H9 (cell line): ENCODE results near the gene SERF2. TPM values are rescaled to one million over a fixed set of nuclear protein-coding genes. Genes with fewer than 3 reads are reported as not detected.

Source experiments
- DNase-seq: peaks from one replicate; pipeline ENCODE4 v3.0.0-alpha.2; 2017
- H2AFZ ChIP-seq: one replicate; pipeline ENCODE4 v1.6.1; 2013; ENCODE audit warnings: mild to moderate bottlenecking, low read length, control low read depth, moderate library complexity
- H2AK5ac ChIP-seq: 2 replicates; pipeline ENCODE4 v1.6.1; 2013; ENCODE audit warnings: low read length, control low read depth, mixed read lengths; ENCODE audit not compliant: insufficient read length
- H2BK120ac ChIP-seq: one replicate; pipeline ENCODE4 v1.6.1; 2013; ENCODE audit warnings: low read depth, mild to moderate bottlenecking, low read length, control low read depth, inconsistent platforms; ENCODE audit not compliant: poor library complexity, severe bottlenecking
- H2BK12ac ChIP-seq: 2 replicates; pipeline ENCODE4 v1.6.1; 2013; ENCODE audit warnings: low read length, control low read depth, mixed read lengths, low read depth; ENCODE audit not compliant: insufficient read length
- H2BK15ac ChIP-seq: 2 replicates; pipeline ENCODE4 v1.6.1; 2013; ENCODE audit warnings: low read depth, low read length, control low read depth
- H2BK20ac ChIP-seq: one replicate; pipeline ENCODE4 v1.6.1; 2013; ENCODE audit warnings: low read depth, mild to moderate bottlenecking, low read length, control low read depth, inconsistent platforms; ENCODE audit not compliant: poor library complexity, severe bottlenecking
- H2BK5ac ChIP-seq: 2 replicates; pipeline ENCODE4 v1.6.1; 2013; ENCODE audit warnings: low read length, control low read depth, mixed read lengths; ENCODE audit not compliant: insufficient read length
- H3K14ac ChIP-seq: 2 replicates; pipeline ENCODE4 v1.6.1; 2013; ENCODE audit warnings: low read length, control low read depth; ENCODE audit not compliant: insufficient read depth
- H3K18ac ChIP-seq: 2 replicates; pipeline ENCODE4 v1.6.1; 2013; ENCODE audit warnings: low read depth, mild to moderate bottlenecking, mixed read lengths, low read length, control low read depth; ENCODE audit not compliant: insufficient read length
- H3K23ac ChIP-seq: 2 replicates; pipeline ENCODE4 v1.6.1; 2013; ENCODE audit warnings: low read length, control low read depth, mixed read lengths, low read depth; ENCODE audit not compliant: insufficient read length
- H3K23me2 ChIP-seq: 2 replicates; pipeline ENCODE4 v1.6.1; 2013; ENCODE audit warnings: low read depth, mild to moderate bottlenecking, mixed read lengths, low read length, control low read depth; ENCODE audit not compliant: insufficient read length, poor library complexity, severe bottlenecking
- H3K27ac ChIP-seq: 2 replicates; pipeline ENCODE4 v1.5.1; 2013; ENCODE audit warnings: low read length, control low read depth, mixed read lengths, low read depth; ENCODE audit not compliant: insufficient read length
- H3K27me3 ChIP-seq: 2 replicates; pipeline ENCODE4 v1.6.1; 2013; ENCODE audit warnings: low read length, control low read depth, inconsistent platforms; ENCODE audit not compliant: insufficient read depth
- H3K4ac ChIP-seq: 2 replicates; pipeline ENCODE4 v1.6.1; 2013; ENCODE audit warnings: low read depth, mild to moderate bottlenecking, control low read depth, inconsistent platforms, low read length, moderate library complexity
- H3K4me1 ChIP-seq: 2 replicates; pipeline ENCODE4 v1.6.1; 2013; ENCODE audit warnings: low read length, control low read depth, inconsistent platforms; ENCODE audit not compliant: insufficient read depth
- H3K4me2 ChIP-seq: 2 replicates; pipeline ENCODE4 v1.6.1; 2013; ENCODE audit warnings: low read length, control low read depth, mixed read lengths; ENCODE audit not compliant: insufficient read length, insufficient read depth
- H3K56ac ChIP-seq: 2 replicates; pipeline ENCODE4 v1.6.1; 2013; ENCODE audit warnings: low read depth, mild to moderate bottlenecking, mixed read lengths, low read length, control low read depth; ENCODE audit not compliant: insufficient read length
- H3K79me1 ChIP-seq: 2 replicates; pipeline ENCODE4 v1.6.1; 2013; ENCODE audit warnings: low read depth, mild to moderate bottlenecking, moderate library complexity, low read length, control low read depth, inconsistent platforms; ENCODE audit not compliant: insufficient read depth, poor library complexity, severe bottlenecking
- H3K79me2 ChIP-seq: 2 replicates; pipeline ENCODE4 v1.6.1; 2013; ENCODE audit warnings: low read length, control low read depth, inconsistent platforms; ENCODE audit not compliant: insufficient read depth
- H3K9ac ChIP-seq: 2 replicates; pipeline ENCODE4 v1.6.1; 2013; ENCODE audit warnings: low read length, control low read depth, mixed read lengths; ENCODE audit not compliant: insufficient read length; ENCODE audit errors: extremely low read depth
- H3K9me3 ChIP-seq: one replicate; pipeline ENCODE4 v1.6.1; 2013; ENCODE audit warnings: low read depth, low read length, inconsistent platforms; ENCODE audit not compliant: control insufficient read depth
- H3T11ph ChIP-seq: one replicate; pipeline ENCODE4 v1.6.1; 2013; ENCODE audit warnings: mild to moderate bottlenecking, low read length, control low read depth, inconsistent platforms
- H4K20me1 ChIP-seq: one replicate; pipeline ENCODE4 v1.6.1; 2013; ENCODE audit not compliant: control insufficient read depth, insufficient read length, insufficient read depth
- H4K5ac ChIP-seq: 2 replicates; pipeline ENCODE4 v1.6.1; 2013; ENCODE audit warnings: low read depth, mild to moderate bottlenecking, mixed read lengths, low read length, control low read depth; ENCODE audit not compliant: insufficient read length
- H4K8ac ChIP-seq: replicated peaks from 2 replicates; pipeline ENCODE4 v1.6.1; 2013; ENCODE audit warnings: low read length, control low read depth, mixed read lengths, low read depth; ENCODE audit not compliant: insufficient read length
- H4K91ac ChIP-seq: 2 replicates; pipeline ENCODE4 v1.6.1; 2013; ENCODE audit warnings: low read depth, mild to moderate bottlenecking, moderate library complexity, mixed read lengths, low read length, control low read depth; ENCODE audit not compliant: insufficient read length
- H3K27ac Mint-ChIP-seq, 3 experiments: 2 replicates in 2 of 3; 3 replicates in 1 of 3; pipeline ENCODE4 v1.8.0; 2020 to 2021; ENCODE audit warnings: mixed read lengths in 3 of 3, mild to moderate bottlenecking in 1 of 3, moderate library complexity in 1 of 3
- H3K27me3 Mint-ChIP-seq: 2 replicates; pipeline ENCODE4 v1.8.0; 2021; ENCODE audit warnings: low read depth, mild to moderate bottlenecking, moderate library complexity, mixed read lengths
- H3K36me3 Mint-ChIP-seq, 3 experiments: 2 replicates in 2 of 3; 3 replicates in 1 of 3; pipeline ENCODE4 v1.8.0; 2020 to 2021; ENCODE audit warnings: low read depth in 3 of 3, mixed read lengths in 3 of 3; ENCODE audit not compliant: insufficient read depth in 1 of 3
- H3K4me1 Mint-ChIP-seq, 2 experiments: 2 replicates each; pipeline ENCODE4 v1.8.0; 2020; ENCODE audit warnings: mixed read lengths in 2 of 2
- H3K4me3 Mint-ChIP-seq, 2 experiments: 2 replicates in 1 of 2; 3 replicates in 1 of 2; pipeline ENCODE4 v1.8.0; 2020 to 2021; ENCODE audit warnings: mild to moderate bottlenecking in 2 of 2, mixed read lengths in 2 of 2, moderate library complexity in 1 of 2
- H3K9me3 Mint-ChIP-seq, 2 experiments: 2 replicates in 1 of 2; 3 replicates in 1 of 2; pipeline ENCODE4 v1.8.0; 2020; ENCODE audit warnings: mild to moderate bottlenecking in 2 of 2, mixed read lengths in 2 of 2, moderate library complexity in 1 of 2
- WGBS: extraction: QIAGEN DNeasy Blood & Tissue Kit; methylation state at CpG from one replicate; pipeline ENCODE4 v1.1.7; 2013; ENCODE audit warnings: missing lambda C conversion rate, low lambda C conversion rate, mixed read lengths; ENCODE audit not compliant: insufficient read length; ENCODE audit errors: extremely low coverage; 5-methylcytosine and 5-hydroxymethylcytosine counted together
- total RNA-seq: library from RNA; stranded (reverse); gene quantifications from 2 replicates; pipeline ENCODE4 v1.2.1, GENCODE V29; 2021
- TF ChIP-seq, protein P1 (sequence below): fragments of 200-600 bp; sonication (generic); conservative IDR thresholded peaks from 3 replicates; pipeline ENCODE4 v1.8.0; 2021; ENCODE audit warnings: antibody characterized with exemption, mild to moderate bottlenecking

Gene SERF2
- total RNA-seq, 1 experiment from 2014 or later: 819 TPM

DNA sequence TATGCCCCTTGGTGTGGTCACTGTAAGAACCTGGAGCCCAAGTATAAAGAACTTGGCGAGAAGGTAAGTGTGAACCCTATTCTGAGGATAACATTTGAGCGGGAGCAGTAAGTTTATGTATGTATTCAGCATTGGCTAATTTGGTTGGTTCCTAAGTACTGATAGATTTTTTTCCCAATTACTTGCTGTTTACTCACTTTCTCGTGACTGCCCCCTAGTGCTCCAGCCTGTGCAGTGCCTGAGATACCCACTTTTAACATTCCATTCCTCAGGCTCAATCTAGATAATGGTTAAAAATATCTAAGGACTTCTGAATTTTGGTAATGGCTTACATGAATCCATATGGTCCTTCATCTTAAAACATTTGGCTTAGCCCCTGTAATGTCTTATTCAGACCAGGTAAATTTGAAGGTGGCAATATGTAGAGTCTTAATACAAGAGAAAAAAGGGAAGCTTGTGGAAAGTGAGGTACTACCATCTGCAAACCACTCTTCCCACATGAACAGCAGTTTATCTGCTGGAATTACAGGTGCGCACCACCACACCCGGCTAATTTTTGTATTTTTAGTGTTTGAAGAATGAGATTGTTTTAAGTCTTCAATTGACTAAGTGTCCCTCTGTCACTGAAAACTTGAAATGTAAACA lies 22.4 kb upstream of the SERF2 start:
- H4K8ac ChIP-seq: no peak overlapping the region
- no peaks in the 10 kb centered on the region for H4K20me1 ChIP-seq
- Mint-ChIP-seq H3K27me3 (no peaks in the 10 kb centered on the region; the same call in 1 of the 2 replicates), H3K36me3 (peaks cover 54 to 97% (median 80%) of the 10 kb centered on the region in 3 experiments; a peak in 6 of 7 replicates), H3K27ac (0 out of 7 replicates have a peak overlapping the region, but pooled peaks of 1 of the 3 experiments have one; percentile 18), H3K9me3 (no peaks in the 10 kb centered on the region), H3K4me1 (peaks cover under 1% of the 10 kb centered on the region in 2 experiments; a peak in 3 of 4 replicates), H3K4me3 (no peak overlapping the region)
- H3K79me1 ChIP-seq: no peaks in the 10 kb centered on the region
- H4K5ac ChIP-seq: no peak overlapping the region
- no peaks in the 10 kb centered on the region for H3K27me3 ChIP-seq
- H2AFZ ChIP-seq: no peak overlapping the region
- no peaks in the 10 kb centered on the region for H3K79me2 ChIP-seq
- no peak overlapping the region for H3K9ac ChIP-seq
- no peak overlapping the region for H2AK5ac ChIP-seq
- H3K18ac ChIP-seq: no peak overlapping the region
- no peak overlapping the region for H3K56ac ChIP-seq
- H3K4me2 ChIP-seq: no peak overlapping the region
- no peak overlapping the region for H3K23ac ChIP-seq
- TF ChIP-seq, protein P1, sequence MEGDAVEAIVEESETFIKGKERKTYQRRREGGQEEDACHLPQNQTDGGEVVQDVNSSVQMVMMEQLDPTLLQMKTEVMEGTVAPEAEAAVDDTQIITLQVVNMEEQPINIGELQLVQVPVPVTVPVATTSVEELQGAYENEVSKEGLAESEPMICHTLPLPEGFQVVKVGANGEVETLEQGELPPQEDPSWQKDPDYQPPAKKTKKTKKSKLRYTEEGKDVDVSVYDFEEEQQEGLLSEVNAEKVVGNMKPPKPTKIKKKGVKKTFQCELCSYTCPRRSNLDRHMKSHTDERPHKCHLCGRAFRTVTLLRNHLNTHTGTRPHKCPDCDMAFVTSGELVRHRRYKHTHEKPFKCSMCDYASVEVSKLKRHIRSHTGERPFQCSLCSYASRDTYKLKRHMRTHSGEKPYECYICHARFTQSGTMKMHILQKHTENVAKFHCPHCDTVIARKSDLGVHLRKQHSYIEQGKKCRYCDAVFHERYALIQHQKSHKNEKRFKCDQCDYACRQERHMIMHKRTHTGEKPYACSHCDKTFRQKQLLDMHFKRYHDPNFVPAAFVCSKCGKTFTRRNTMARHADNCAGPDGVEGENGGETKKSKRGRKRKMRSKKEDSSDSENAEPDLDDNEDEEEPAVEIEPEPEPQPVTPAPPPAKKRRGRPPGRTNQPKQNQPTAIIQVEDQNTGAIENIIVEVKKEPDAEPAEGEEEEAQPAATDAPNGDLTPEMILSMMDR: peak; percentile 85
- no peak overlapping the region for H3K4ac ChIP-seq
- H4K91ac ChIP-seq: no peak overlapping the region
- no peak overlapping the region for H3K14ac ChIP-seq
- DNase-seq: peak; percentile 56
- H3T11ph ChIP-seq: no peak overlapping the region
- no peak overlapping the region for H2BK20ac ChIP-seq
- no peaks in the 10 kb centered on the region; the same call in 1 of the 2 replicates for H3K4me1 ChIP-seq
- no peak overlapping the region for H2BK12ac ChIP-seq
- no peaks in the 10 kb centered on the region for H3K9me3 ChIP-seq
- no CpG with 5 or more reads among the region's 5 CpGs for WGBS
- no peak overlapping the region for H2BK120ac ChIP-seq
- no peak overlapping the region for H2BK5ac ChIP-seq
- H2BK15ac ChIP-seq: no peak overlapping the region
- no peak overlapping the region for H3K27ac ChIP-seq
- no peaks in the 10 kb centered on the region for H3K23me2 ChIP-seq
